ENCODE measurements around the gene PNPLA6.

The PNPLA6 gene

GRCh38 chr19:7605490-7606222 lies 70.1 kb downstream of the PNPLA6 start:
- DNase-seq, result peak; percentile 30

GRCh38 chr19:7606289-7606688 lies 70.8 kb downstream of the PNPLA6 start:
- no peak for DNase-seq

- no peak for DNase-seq
Measured at GRCh38 chr19:7607212-7607873, 71.8 kb downstream of the PNPLA6 start.

GRCh38 chr19:7607874-7608560 lies 72.5 kb downstream of the PNPLA6 start:
- DNase-seq, result no peak

GRCh38 chr19:7610491-7611240 lies 75.1 kb downstream of the PNPLA6 start:
- no peak for DNase-seq

All from CD4-positive, alpha-beta T cell treated with Interleukin-12 subunit alpha and Interleukin-12 subunit beta, for 1 hour (primary cell).